Activated naive CD4-positive, alpha-beta T cell treated with anti-CD3 and anti-CD28 coated beads, Interleukin-2, amount 10 ng/mL, durations not matched to agents 7 days and 5 days (primary cell): ENCODE measurements around the gene KPNB1.

Source experiments
- CTCF ChIA-PET: fragments of 350-600 bp; sonication (Branson Sonifier 250); formaldehyde crosslinking; loops from one replicate; lab custom pipeline; 2021; ENCODE audit warnings: antibody characterized with exemption; lab: Charles Lee
- DNase-seq: peaks from one replicate; pipeline ENCODE4 v3.0.0-alpha.2; 2020
- H3K27ac Mint-ChIP-seq: one replicate; pipeline ENCODE4 v1.8.0; 2021; ENCODE audit warnings: mild to moderate bottlenecking, moderate library complexity, mixed read lengths
- H3K27me3 Mint-ChIP-seq: one replicate; pipeline ENCODE4 v1.8.0; 2021; ENCODE audit warnings: mild to moderate bottlenecking, mixed read lengths
- H3K36me3 Mint-ChIP-seq: one replicate; pipeline ENCODE4 v1.8.0; 2021; ENCODE audit warnings: mixed read lengths
- H3K4me1 Mint-ChIP-seq: one replicate; pipeline ENCODE4 v1.8.0; 2021; ENCODE audit warnings: mixed read lengths
- H3K4me3 Mint-ChIP-seq: one replicate; pipeline ENCODE4 v1.8.0; 2021; ENCODE audit warnings: mild to moderate bottlenecking, moderate library complexity, mixed read lengths
- H3K9me3 Mint-ChIP-seq: one replicate; pipeline ENCODE4 v1.8.0; 2021; ENCODE audit warnings: mixed read lengths

KPNB1 gene

DNA sequence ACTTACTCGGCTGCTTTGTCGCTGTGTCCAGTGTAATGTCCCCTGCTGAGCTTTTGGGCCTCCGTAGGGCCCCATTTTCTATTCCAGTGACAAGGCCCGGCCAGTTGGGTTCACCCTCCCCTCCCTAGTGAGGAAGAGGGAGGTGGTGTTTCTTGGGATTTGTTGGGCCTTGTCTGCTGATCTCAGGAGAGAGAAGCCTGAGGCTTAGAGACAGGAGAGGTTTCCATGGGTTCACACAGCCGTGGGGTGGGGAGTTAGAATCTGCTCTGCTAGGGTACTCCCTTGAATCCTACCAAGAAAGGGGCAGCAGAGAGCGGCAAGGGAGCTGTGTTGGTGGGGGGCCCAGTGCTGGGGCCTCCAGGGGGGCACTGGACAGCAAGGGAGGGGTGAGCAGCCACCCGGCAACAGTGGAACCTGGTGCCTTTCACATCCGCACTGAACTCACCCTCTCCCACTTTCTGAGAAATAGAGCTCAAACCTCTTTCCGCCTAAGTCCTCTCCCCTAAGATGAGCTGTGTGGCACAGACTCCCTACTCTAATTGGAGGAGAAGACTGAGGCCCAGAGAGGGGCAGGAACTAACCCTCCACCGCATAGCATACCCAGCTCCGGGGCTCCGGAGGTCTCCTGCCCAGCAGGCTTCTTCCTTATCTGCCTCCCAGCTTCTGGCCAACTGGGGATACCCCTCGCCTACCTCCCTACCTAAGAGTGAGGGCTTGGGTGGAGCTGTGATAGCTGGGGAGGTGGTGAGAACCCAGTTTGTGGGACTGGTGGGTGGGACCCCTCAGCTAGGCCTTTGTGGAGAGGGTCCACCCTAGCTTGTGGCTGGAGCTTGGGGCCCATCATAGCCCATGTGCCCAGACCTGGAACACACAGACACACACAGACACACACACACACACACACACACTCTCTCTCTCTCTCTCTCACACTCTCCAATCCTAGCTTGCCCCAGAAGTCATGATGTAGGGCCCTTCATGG is 51.0 kb downstream of the KPNB1 start:
- peak overlapping the region; percentile 38 for H3K4me3 Mint-ChIP-seq
- CTCF ChIA-PET, result interaction anchor here (1.0 to 7.5 kb wide), 9 partner anchors 16 to 101 kb away, joined by 3 to 128 read pairs (median 11); partner anchors contain the start of gene TBX21
- no peak for DNase-seq
- peaks cover under 1% of the 10 kb centered on the region for H3K27me3 Mint-ChIP-seq
- peaks cover 1% of the 10 kb centered on the region for H3K36me3 Mint-ChIP-seq
- H3K9me3 Mint-ChIP-seq, result no peaks in the 10 kb centered on the region
- H3K4me1 Mint-ChIP-seq, result peaks cover 63% of the 10 kb centered on the region
- H3K27ac Mint-ChIP-seq, result peak overlapping the region; percentile 82

DNA sequence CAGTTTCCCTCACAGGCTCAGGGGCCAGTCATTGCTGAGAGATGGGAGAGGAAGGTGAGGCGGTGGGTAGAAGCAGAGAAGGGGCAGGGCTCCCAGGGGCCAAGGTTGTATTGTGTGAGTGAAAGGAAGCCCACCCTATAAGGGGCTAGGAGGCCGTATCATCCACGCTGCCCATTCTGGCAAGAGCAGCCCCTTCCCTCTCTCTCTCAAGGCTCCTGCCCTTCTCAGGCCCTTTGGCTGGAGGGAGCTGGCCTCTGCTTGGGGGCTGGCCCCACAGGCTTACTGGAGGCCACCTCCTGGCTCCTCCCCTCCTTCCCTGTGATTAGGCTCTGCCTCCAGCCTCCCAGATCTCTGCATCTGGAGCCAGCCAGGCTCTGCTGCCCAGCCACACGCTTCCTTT is 51.9 kb downstream of the KPNB1 start:
- CTCF ChIA-PET, result interaction anchor here (0.9 to 7.5 kb wide), 7 partner anchors 15 to 100 kb away, joined by 3 to 128 read pairs (median 11); partner anchors contain the start of gene TBX21
- Mint-ChIP-seq H3K36me3 (peaks cover 1% of the 10 kb centered on the region), H3K4me1 (peaks cover 68% of the 10 kb centered on the region), H3K9me3 (no peaks in the 10 kb centered on the region), H3K27me3 (no peaks in the 10 kb centered on the region), H3K4me3 (no peak overlapping the region), H3K27ac (peak overlapping the region; percentile 68)
- no peak for DNase-seq

GRCh38 chr17:47702391-47702995 is 52.8 kb downstream of the KPNB1 start:
- H3K4me3 Mint-ChIP-seq, result no peak overlapping the region
- H3K9me3 Mint-ChIP-seq, result no peaks in the 10 kb centered on the region
- H3K36me3 Mint-ChIP-seq, result peaks cover 1% of the 10 kb centered on the region
- H3K4me1 Mint-ChIP-seq, result peaks cover 77% of the 10 kb centered on the region
- peak overlapping the region; percentile 68 for H3K27ac Mint-ChIP-seq
- CTCF ChIA-PET, result interaction anchor here (0.6 to 7.5 kb wide), 5 partner anchors 14 to 48 kb away, joined by 3 to 128 read pairs (median 83); partner anchors contain the start of gene TBX21
- no peaks in the 10 kb centered on the region for H3K27me3 Mint-ChIP-seq
- no peak for DNase-seq

- Mint-ChIP-seq H3K27me3 (no peaks in the 10 kb centered on the region), H3K4me3 (peak overlapping the region; percentile 53), H3K36me3 (peaks cover 1% of the 10 kb centered on the region), H3K4me1 (peaks cover 81% of the 10 kb centered on the region), H3K27ac (peak overlapping the region; percentile 89), H3K9me3 (no peaks in the 10 kb centered on the region)
- DNase-seq, result peak; percentile 65
- CTCF ChIA-PET, result interaction anchor here (7.3 to 7.5 kb wide), 2 partner anchors 14 to 28 kb away, joined by 83 to 98 read pairs; partner anchors contain the start of gene TBX21
These were observed 53.5 kb downstream of the KPNB1 start for GRCh38 chr17:47703191-47703591.

DNA sequence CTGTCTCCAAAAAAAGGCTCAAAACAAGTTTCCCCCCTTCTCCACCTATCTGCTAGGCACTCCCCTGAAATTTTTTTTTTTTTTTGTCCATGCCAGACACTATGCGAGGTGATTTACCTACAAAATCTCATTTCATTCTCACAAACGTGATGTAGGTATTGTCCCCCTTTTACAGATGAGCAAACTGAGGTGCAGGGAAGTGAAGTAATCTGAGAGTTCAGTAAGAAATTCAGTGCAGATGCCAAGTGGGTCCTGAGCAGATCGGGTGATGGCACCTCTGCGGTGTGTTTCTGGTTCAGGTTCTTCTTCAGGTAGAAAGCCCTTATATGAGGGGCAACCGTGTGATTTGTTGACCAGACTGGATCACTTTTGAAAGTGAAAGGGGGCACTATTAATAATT is 54.0 kb downstream of the KPNB1 start:
- Mint-ChIP-seq H3K4me3 (peak overlapping the region; percentile 53), H3K9me3 (no peaks in the 10 kb centered on the region), H3K27me3 (no peaks in the 10 kb centered on the region), H3K4me1 (peaks cover 80% of the 10 kb centered on the region), H3K27ac (peak overlapping the region; percentile 89), H3K36me3 (peaks cover 1% of the 10 kb centered on the region)
- no peak for DNase-seq
- CTCF ChIA-PET, result interaction anchor here (1.1 to 7.5 kb wide), 6 partner anchors 13 to 39 kb away, joined by 3 to 98 read pairs (median 8); partner anchors contain the start of gene TBX21

GRCh38 chr17:47704116-47704515 is 54.4 kb downstream of the KPNB1 start:
- Mint-ChIP-seq H3K9me3 (no peaks in the 10 kb centered on the region), H3K27ac (peak overlapping the region; percentile 89), H3K27me3 (no peaks in the 10 kb centered on the region), H3K4me1 (peaks cover 76% of the 10 kb centered on the region), H3K4me3 (peak overlapping the region; percentile 53), H3K36me3 (peaks cover 1% of the 10 kb centered on the region)
- CTCF ChIA-PET, result interaction anchor here (1.1 to 1.6 kb wide), 5 partner anchors 14 to 40 kb away, joined by 3 to 11 read pairs (median 5); no protein-coding TSS in a partner anchor
- DNase-seq, result peak; percentile 32

GRCh38 chr17:47704736-47705135 is 55.0 kb downstream of the KPNB1 start:
- Mint-ChIP-seq H3K4me3 (peak overlapping the region; percentile 41), H3K9me3 (no peaks in the 10 kb centered on the region), H3K27ac (peak overlapping the region; percentile 89), H3K36me3 (peaks cover 1% of the 10 kb centered on the region), H3K4me1 (peaks cover 75% of the 10 kb centered on the region), H3K27me3 (no peaks in the 10 kb centered on the region)
- no peak for DNase-seq
- CTCF ChIA-PET, result interaction anchor here (1.1 to 1.6 kb wide), 5 partner anchors 13 to 41 kb away, joined by 3 to 11 read pairs (median 5); no protein-coding TSS in a partner anchor

DNA sequence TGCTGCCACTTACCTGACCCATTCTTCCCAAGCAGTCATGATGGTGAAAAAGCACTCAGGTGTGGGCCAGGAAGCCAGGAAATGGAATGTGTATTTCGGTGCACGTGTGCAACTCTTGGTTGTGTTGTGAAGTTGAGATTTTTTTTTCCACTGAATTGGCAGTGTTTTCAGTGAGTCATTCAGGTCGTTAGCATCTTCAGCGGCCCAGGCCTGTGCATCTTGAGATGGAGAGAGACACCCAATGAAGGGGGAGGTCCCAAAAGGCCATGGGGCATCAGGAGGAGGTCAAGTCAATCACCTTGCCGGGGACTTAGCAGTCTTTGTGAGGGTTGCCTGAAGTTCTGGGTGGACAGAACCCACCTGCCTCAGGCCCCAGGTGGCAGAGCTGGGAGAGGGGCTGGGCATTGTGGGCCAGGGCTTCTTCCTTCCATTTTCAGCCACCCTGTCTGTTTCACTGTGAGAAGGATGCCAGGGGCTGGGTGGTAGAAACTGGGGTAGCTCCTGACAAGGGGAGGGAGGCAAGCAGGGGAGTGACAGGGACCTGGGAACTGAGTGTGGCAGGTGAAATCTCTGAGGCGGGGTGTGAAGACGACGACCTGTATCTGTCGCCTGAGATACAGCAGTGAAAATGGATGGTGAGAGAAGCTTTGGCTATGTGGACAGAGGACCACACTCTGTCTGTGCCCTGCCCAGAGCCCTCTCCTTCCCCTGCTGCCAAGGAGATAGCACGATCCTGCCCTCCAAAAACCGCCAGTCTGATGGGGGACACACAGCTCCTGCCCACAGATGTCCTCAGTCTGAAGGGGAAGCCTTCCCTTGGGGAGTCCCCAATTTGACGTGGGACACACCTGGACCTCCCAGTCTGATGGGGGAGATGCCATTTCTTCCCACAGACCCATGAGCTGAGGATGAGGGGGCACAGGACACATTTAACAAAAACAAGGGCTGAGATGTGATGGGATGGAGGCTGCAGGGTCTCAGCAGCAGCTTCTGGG is 56.1 kb downstream of the KPNB1 start:
- peak; percentile 58 for DNase-seq
- CTCF ChIA-PET, result interaction anchor here (0.8 to 3.3 kb wide), 6 partner anchors 12 to 37 kb away, joined by 3 to 24 read pairs (median 3); partner anchors contain the start of gene TBX21
- Mint-ChIP-seq H3K27ac (peak overlapping the region; percentile 89), H3K4me1 (peaks cover 72% of the 10 kb centered on the region), H3K27me3 (no peaks in the 10 kb centered on the region), H3K4me3 (peak overlapping the region; percentile 34), H3K36me3 (peaks cover 1% of the 10 kb centered on the region), H3K9me3 (no peaks in the 10 kb centered on the region)

DNA sequence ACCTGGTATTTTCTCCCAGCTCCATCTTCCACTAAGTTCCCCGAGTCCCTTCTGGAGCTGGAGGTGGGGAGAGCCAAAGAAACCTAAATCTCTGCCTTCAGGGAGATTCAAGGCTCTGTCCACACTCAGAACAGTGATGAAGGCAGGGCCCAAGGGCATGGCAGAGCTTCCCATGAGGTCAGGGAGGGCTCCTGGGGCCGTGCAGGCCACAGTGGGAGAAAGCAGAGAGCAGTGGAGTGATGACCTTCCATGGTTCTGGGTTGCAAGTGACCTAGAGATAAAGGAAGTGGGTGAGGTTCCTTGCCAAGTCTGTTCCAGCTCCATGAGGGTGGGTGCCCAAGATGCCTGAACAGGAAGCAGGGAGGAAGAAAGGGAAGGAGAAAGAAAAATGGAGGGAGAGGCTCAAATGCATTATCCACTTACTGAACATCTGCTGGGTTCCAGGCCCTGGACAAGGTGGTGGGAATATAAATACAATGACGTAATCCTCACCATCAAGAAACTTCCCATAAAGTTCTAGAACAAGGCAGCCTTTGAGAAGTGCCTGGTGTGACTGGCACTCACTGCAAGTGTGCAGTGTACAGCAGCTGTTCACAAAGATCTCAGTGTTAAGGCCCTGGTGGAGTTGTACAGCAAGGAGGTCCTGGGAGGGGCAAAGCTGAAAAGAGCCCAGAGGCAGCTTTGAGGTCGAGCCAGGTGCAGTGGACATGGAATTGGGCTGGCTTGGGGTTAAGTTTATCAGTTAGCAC is 57.5 kb downstream of the KPNB1 start:
- Mint-ChIP-seq H3K9me3 (no peaks in the 10 kb centered on the region), H3K4me1 (peaks cover 67% of the 10 kb centered on the region), H3K36me3 (peaks cover 1% of the 10 kb centered on the region), H3K27me3 (peaks cover 4% of the 10 kb centered on the region), H3K27ac (peak overlapping the region; percentile 89), H3K4me3 (no peak overlapping the region)
- CTCF ChIA-PET, result interaction anchor here (1.2 to 3.3 kb wide), 5 partner anchors 8 to 25 kb away, joined by 3 to 24 read pairs (median 7); partner anchors contain the start of gene TBX21
- no peak for DNase-seq

DNA sequence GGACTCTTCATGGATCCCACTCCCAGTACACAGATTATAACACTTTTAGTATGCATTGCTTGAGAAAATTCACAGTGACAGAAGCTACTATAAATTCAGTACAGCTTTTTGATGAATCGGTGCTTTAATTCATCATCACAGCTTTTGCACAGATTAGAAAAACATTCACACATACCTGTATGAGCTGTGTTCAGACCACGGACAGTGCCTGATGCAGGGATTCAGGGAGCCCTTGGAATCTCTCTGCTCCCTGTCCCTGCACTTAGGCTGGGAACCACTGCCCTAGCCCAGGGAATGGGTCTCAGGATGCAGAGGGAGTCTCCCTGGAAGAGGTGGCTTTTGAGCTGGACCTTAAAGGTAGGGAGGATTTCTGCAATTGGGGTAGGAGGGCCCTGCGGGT is 58.2 kb downstream of the KPNB1 start:
- CTCF ChIA-PET, result interaction anchor here (1.2 to 3.3 kb wide), 5 partner anchors 9 to 25 kb away, joined by 3 to 24 read pairs (median 7); partner anchors contain the start of gene TBX21
- H3K9me3 Mint-ChIP-seq, result no peaks in the 10 kb centered on the region
- H3K27ac Mint-ChIP-seq, result no peak overlapping the region
- H3K4me1 Mint-ChIP-seq, result peaks cover 63% of the 10 kb centered on the region
- H3K27me3 Mint-ChIP-seq, result peaks cover 11% of the 10 kb centered on the region
- peaks cover 1% of the 10 kb centered on the region for H3K36me3 Mint-ChIP-seq
- no peak overlapping the region for H3K4me3 Mint-ChIP-seq
- no peak for DNase-seq

- H3K36me3 Mint-ChIP-seq, result peaks cover 1% of the 10 kb centered on the region
- CTCF ChIA-PET, result interaction anchor here (1.5 to 3.3 kb wide), 3 partner anchors 9 to 24 kb away, joined by 7 to 24 read pairs (median 10); partner anchors contain the start of gene TBX21
- H3K27ac Mint-ChIP-seq, result no peak overlapping the region
- peaks cover 16% of the 10 kb centered on the region for H3K27me3 Mint-ChIP-seq
- H3K4me3 Mint-ChIP-seq, result no peak overlapping the region
- no peak for DNase-seq
- peaks cover 60% of the 10 kb centered on the region for H3K4me1 Mint-ChIP-seq
- no peaks in the 10 kb centered on the region for H3K9me3 Mint-ChIP-seq
These were observed 58.7 kb downstream of the KPNB1 start for GRCh38 chr17:47708312-47708863.
